ENCODE results near the gene GNPTG. TPM values are rescaled to one million over a fixed set of nuclear protein-coding genes. Genes with fewer than 3 reads are reported as not detected.

GNPTG gene
- total and polyA plus RNA-seq, 2 donors (not counting 1 experiment from before 2014, with no cell fraction given) = 76.0 to 109 TPM

DNA sequence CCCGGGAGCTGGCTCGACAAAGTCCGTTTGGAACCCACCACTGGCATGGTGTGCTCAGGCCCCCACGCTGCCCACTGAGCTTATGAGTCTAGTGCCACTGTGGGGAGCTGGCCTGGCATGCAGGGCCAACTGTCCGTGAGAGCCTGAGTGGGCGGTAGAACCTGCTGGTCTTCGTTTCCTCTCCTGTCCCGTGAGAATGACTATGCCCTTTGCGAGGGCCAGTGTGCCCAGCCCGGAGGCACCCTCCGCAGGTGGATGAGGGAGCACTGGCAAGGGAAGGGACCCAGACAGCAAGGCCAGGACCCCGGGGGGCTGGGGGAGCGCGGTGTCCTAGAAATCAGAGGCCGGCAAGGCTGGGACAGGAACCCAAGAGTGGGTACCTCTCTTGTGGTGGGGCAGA, 15.1 kb upstream of the GNPTG start:
- DNase-seq (no peak), ATAC-seq (ENCODE audit: low read depth) (no peak)
- H3K27me3 ChIP-seq (replicated peaks in 1 of 4; ENCODE audit: control extremely low read depth in 1 of 4, control insufficient read depth in 3 of 4, insufficient read depth in 4 of 4, low read length in 3 of 4) = peaks cover 0 to 37% (median 18%) of the 10 kb centered on the region in 4 experiments
- Mint-ChIP-seq H3K9me3 (ENCODE audit: insufficient read depth) (no peaks in the 10 kb centered on the region), H3K27me3 (peaks cover 6% of the 10 kb centered on the region), H3K4me3 (peak overlapping the region; percentile 18), H3K4me1 (peaks cover 21% of the 10 kb centered on the region), H3K27ac (no peak overlapping the region)
- POLR2A ChIA-PET = no interaction called here
- no peak overlapping the region for H2AFZ ChIP-seq (ENCODE audit: insufficient read depth, low read depth, low read length, poor library complexity, severe bottlenecking)
- no peak overlapping the region for H3K4me3 ChIP-seq (ENCODE audit: control extremely low read depth in 1 of 5, extremely low read depth in 1 of 5, insufficient read depth in 1 of 5, low read depth in 2 of 5, low read length in 4 of 5)
- TF ChIP-seq, protein P1, sequence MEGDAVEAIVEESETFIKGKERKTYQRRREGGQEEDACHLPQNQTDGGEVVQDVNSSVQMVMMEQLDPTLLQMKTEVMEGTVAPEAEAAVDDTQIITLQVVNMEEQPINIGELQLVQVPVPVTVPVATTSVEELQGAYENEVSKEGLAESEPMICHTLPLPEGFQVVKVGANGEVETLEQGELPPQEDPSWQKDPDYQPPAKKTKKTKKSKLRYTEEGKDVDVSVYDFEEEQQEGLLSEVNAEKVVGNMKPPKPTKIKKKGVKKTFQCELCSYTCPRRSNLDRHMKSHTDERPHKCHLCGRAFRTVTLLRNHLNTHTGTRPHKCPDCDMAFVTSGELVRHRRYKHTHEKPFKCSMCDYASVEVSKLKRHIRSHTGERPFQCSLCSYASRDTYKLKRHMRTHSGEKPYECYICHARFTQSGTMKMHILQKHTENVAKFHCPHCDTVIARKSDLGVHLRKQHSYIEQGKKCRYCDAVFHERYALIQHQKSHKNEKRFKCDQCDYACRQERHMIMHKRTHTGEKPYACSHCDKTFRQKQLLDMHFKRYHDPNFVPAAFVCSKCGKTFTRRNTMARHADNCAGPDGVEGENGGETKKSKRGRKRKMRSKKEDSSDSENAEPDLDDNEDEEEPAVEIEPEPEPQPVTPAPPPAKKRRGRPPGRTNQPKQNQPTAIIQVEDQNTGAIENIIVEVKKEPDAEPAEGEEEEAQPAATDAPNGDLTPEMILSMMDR (IDR thresholded peaks at IDR 0.05) = no peak
- TF ChIP-seq EZH2 (IDR thresholded peaks at IDR 0.05; ENCODE audit: borderline replicate concordance, insufficient read depth, low read depth, low read length, poor library complexity, severe bottlenecking) = no peak
- no peaks in the 10 kb centered on the region for H3K36me3 ChIP-seq (replicated peaks in 1 of 2; ENCODE audit: control extremely low read depth in 1 of 2, control insufficient read depth in 1 of 2, extremely low read depth in 1 of 2, insufficient read depth in 2 of 2, low read length in 1 of 2)
- H3K4me2 ChIP-seq (replicated peaks; ENCODE audit: low read depth, low read length, poor library complexity, severe bottlenecking) = no peak overlapping the region
- H4K20me1 ChIP-seq (ENCODE audit: control insufficient read depth, insufficient read depth, low read length, poor library complexity, severe bottlenecking) = peaks cover 20% of the 10 kb centered on the region
- peaks cover 0 to 13% (median 0%) of the 10 kb centered on the region in 3 donors for H3K9me3 ChIP-seq (ENCODE audit: control extremely low read depth in 1 of 3, control insufficient read depth in 2 of 3, insufficient read depth in 1 of 3, low read length in 2 of 3)
- peaks cover 2% of the 10 kb centered on the region for H3K79me2 ChIP-seq (ENCODE audit: control insufficient read depth, insufficient read depth, low read length)
- CTCF ChIA-PET = interaction anchor here (1.2 to 1.5 kb wide), 2 partner anchors 54 to 71 kb away, joined by 3 read pairs; no protein-coding TSS in a partner anchor
- intact Hi-C loops (cut with micrococcal nuclease) = no loop called here
- H3K27ac ChIP-seq (ENCODE audit: low read length in 2 of 2) = no peak overlapping the region
- peaks cover 41 to 51% of the 10 kb centered on the region in 2 donors for H3K4me1 ChIP-seq (ENCODE audit: control insufficient read depth in 2 of 2, insufficient read depth in 2 of 2, low read length in 2 of 2)
- no peak overlapping the region for H3K9ac ChIP-seq (ENCODE audit: low read length)
- WGBS (ENCODE audit: insufficient coverage) = 72% methylated on average over 15 of the region's 15 CpGs

DNA sequence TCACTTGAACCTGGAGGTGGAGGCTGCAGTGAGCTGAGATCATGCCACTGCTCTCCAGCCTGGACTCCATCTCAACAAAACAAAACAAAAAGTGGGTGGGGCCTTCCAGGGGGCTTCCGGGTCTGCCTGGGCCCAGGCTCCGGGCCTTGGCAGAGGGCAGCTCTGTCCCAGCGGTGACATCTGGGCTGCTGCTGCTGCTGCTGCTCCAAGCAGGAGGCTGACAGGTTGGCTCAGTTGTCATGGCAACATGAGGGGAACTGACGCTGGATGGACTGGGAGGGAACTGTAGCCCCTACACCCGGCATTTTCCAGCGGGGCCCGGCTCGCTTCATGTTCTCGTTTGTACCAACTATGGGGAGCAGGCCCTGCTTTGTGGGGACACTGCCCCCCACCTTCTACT, 14.2 kb upstream of the GNPTG start:
- CTCF ChIA-PET = interaction anchor here (0.9 to 1.4 kb wide), 3 partner anchors 11 to 21 kb away, joined by 3 to 4 read pairs (median 3); no protein-coding TSS in a partner anchor

More for the DNA sequence above, 14.2 kb upstream of the GNPTG start:
- no peaks in the 10 kb centered on the region for H3K79me2 ChIP-seq (ENCODE audit: control insufficient read depth, insufficient read depth, low read length)
- Mint-ChIP-seq H3K27me3 (peaks cover 3% of the 10 kb centered on the region), H3K9me3 (ENCODE audit: insufficient read depth) (no peaks in the 10 kb centered on the region), H3K4me3 (no peak overlapping the region), H3K27ac (no peak overlapping the region), H3K4me1 (peaks cover 22% of the 10 kb centered on the region)
- H3K27ac ChIP-seq (ENCODE audit: low read length in 2 of 2) = no peak overlapping the region
- H3K4me2 ChIP-seq (replicated peaks; ENCODE audit: low read depth, low read length, poor library complexity, severe bottlenecking) = no peak overlapping the region
- peaks cover 41 to 51% of the 10 kb centered on the region in 2 donors for H3K4me1 ChIP-seq (ENCODE audit: control insufficient read depth in 2 of 2, insufficient read depth in 2 of 2, low read length in 2 of 2)
- POLR2A ChIA-PET = no interaction called here
- intact Hi-C loops (cut with micrococcal nuclease) = no loop called here
- H4K20me1 ChIP-seq (ENCODE audit: control insufficient read depth, insufficient read depth, low read length, poor library complexity, severe bottlenecking) = peaks cover 26% of the 10 kb centered on the region
- DNase-seq (no peak), ATAC-seq (ENCODE audit: low read depth) (no peak)
- no peak overlapping the region for H3K9ac ChIP-seq (ENCODE audit: low read length)
- no peaks in the 10 kb centered on the region for H3K36me3 ChIP-seq (replicated peaks in 1 of 2; ENCODE audit: control extremely low read depth in 1 of 2, control insufficient read depth in 1 of 2, extremely low read depth in 1 of 2, insufficient read depth in 2 of 2, low read length in 1 of 2)
- no peak overlapping the region for H3K4me3 ChIP-seq (ENCODE audit: control extremely low read depth in 1 of 5, extremely low read depth in 1 of 5, insufficient read depth in 1 of 5, low read depth in 2 of 5, low read length in 4 of 5)
- no peak overlapping the region for H2AFZ ChIP-seq (ENCODE audit: insufficient read depth, low read depth, low read length, poor library complexity, severe bottlenecking)
- H3K9me3 ChIP-seq (ENCODE audit: control extremely low read depth in 1 of 3, control insufficient read depth in 2 of 3, insufficient read depth in 1 of 3, low read length in 2 of 3) = peaks cover 0 to 13% (median 0%) of the 10 kb centered on the region in 3 donors
- WGBS (ENCODE audit: insufficient coverage) = 57% methylated on average over 5 of the region's 9 CpGs
- TF ChIP-seq, protein P1 (IDR thresholded peaks at IDR 0.05) = no peak
- no peak for TF ChIP-seq EZH2 (IDR thresholded peaks at IDR 0.05; ENCODE audit: borderline replicate concordance, insufficient read depth, low read depth, low read length, poor library complexity, severe bottlenecking)
- H3K27me3 ChIP-seq (replicated peaks in 1 of 4; ENCODE audit: control extremely low read depth in 1 of 4, control insufficient read depth in 3 of 4, insufficient read depth in 4 of 4, low read length in 3 of 4) = peaks cover 0 to 30% (median 15%) of the 10 kb centered on the region in 4 experiments
